ENCODE data around the gene DTYMK.

The DTYMK gene

GRCh38 chr2:241636182-241637017 lies 50.2 kb downstream of the DTYMK start:
- TF ChIP-seq CTCF (IDR thresholded peaks at IDR 0.05; ENCODE audit: low read depth, low read length) = no peak

GRCh38 chr2:241635756-241636155 lies 50.9 kb downstream of the DTYMK start:
- no peak for TF ChIP-seq CTCF (IDR thresholded peaks at IDR 0.05; ENCODE audit: low read depth, low read length)
- peak overlapping the region; percentile 86 for H3K4me3 ChIP-seq (ENCODE audit: low read depth, low read length)

More at GRCh38 chr2:241636182-241637017, 50.2 kb downstream of the DTYMK start:
- peak overlapping the region; percentile 86 for H3K4me3 ChIP-seq (ENCODE audit: low read depth, low read length)

GRCh38 chr2:241633561-241633960 lies 53.1 kb downstream of the DTYMK start:
- H3K4me3 ChIP-seq (ENCODE audit: low read depth, low read length) = no peak overlapping the region
- TF ChIP-seq CTCF (IDR thresholded peaks at IDR 0.05; ENCODE audit: low read depth, low read length) = no peak

GRCh38 chr2:241632478-241633325 lies 53.9 kb downstream of the DTYMK start:
- TF ChIP-seq CTCF (IDR thresholded peaks at IDR 0.05; ENCODE audit: low read depth, low read length) = no peak
- no peak overlapping the region for H3K4me3 ChIP-seq (ENCODE audit: low read depth, low read length)

- H3K4me3 ChIP-seq (ENCODE audit: low read depth, low read length) = no peak overlapping the region
- no peak for TF ChIP-seq CTCF (IDR thresholded peaks at IDR 0.05; ENCODE audit: low read depth, low read length)
Observed at GRCh38 chr2:241629762-241630435, 56.7 kb downstream of the DTYMK start.

- TF ChIP-seq CTCF (IDR thresholded peaks at IDR 0.05; ENCODE audit: low read depth, low read length) = no peak
Observed at GRCh38 chr2:241627675-241628074, 58.9 kb downstream of the DTYMK start.

More at GRCh38 chr2:241627675-241628074, 58.9 kb downstream of the DTYMK start:
- no peak overlapping the region for H3K4me3 ChIP-seq (ENCODE audit: low read depth, low read length)

Data from WI38 (cell line).